Measurements from ENCODE around the gene HCN2. TPM values are rescaled to one million over a fixed set of nuclear protein-coding genes. Genes with fewer than 3 reads are reported as not detected.

HCN2 gene
- total and polyA plus RNA-seq, 9 of the 15 experiments (the other 6 are each of a cell fraction or from before 2014, with no cell fraction given): 0.29 to 4.2 (median 0.82) TPM; not detected in 2

DNA sequence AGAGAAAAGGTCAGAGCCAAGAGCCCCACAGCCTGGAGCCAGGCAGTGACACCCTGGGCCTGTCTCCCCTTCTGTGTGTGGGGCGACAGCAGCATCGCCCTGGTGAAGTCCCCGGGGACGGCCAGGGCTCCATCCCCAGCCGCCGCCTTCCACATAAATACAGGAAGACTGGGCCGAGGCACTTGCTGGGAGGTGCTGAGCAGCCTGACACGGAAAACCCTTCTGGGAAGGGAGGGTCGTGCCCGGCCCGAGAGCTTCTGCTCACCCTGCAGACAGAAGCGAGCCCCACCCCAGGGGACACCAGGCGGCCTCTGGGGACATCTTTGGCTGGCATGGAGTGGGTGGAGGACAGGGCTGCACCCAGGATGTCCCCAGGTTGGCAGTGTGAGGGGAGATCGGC lies 55.1 kb downstream of the HCN2 start:
- WGBS (ENCODE audit: insufficient coverage, low coverage, missing lambda C conversion rate): 88% methylated on average over 10 of the region's 14 CpGs
- Histone ChIP-seq H3K9ac (ENCODE audit: insufficient read depth in 1 of 2, low read depth in 2 of 2, low read length in 2 of 2) (no peak overlapping the region), H3K27me3 (ENCODE audit: control insufficient read depth in 2 of 2, insufficient read depth in 2 of 2, low read length in 2 of 2) (no peaks in the 10 kb centered on the region), H2AFZ (ENCODE audit: low read depth, low read length) (no peak overlapping the region), H3K27ac (ENCODE audit: extremely low read depth, low read depth, low read length) (no peak overlapping the region), H4K20me1 (replicated peaks; ENCODE audit: control insufficient read depth, insufficient read depth, low read length) (no peaks in the 10 kb centered on the region), H3K4me1 (replicated peaks in 1 of 2; ENCODE audit: control insufficient read depth in 2 of 2, insufficient read depth in 2 of 2, low read length in 2 of 2) (peaks cover 0 to 48% of the 10 kb centered on the region in 2 experiments; a peak in 2 of 5 replicates), H3K36me3 (ENCODE audit: control insufficient read depth, insufficient read depth, low read length) (peaks cover 50% of the 10 kb centered on the region; the same call in 1 of the 3 replicates), H3K9me3 (replicated peaks; ENCODE audit: control insufficient read depth, insufficient read depth, low read depth, low read length) (no peaks in the 10 kb centered on the region), H3K9me1 (ENCODE audit: control insufficient read depth, insufficient read depth, low read length) (no peaks in the 10 kb centered on the region), H3K4me2 (ENCODE audit: insufficient read depth, low read length) (no peak overlapping the region), H3K4me3 (no peak overlapping the region), H3K79me2 (ENCODE audit: control insufficient read depth, insufficient read depth, low read length) (no peaks in the 10 kb centered on the region)
- CTCF ChIA-PET (ENCODE audit: low intra/inter-chr PET ratio): no interaction called here
- DNase-seq (ENCODE audit: extremely low read depth in 1 of 4, low spot score in 3 of 4): no peak
- BruUV-seq (replicated peaks): no TSS peak
- ATAC-seq: no peak
- TF ChIP-seq POLR2G (IDR thresholded peaks at IDR 0.05; ENCODE audit: low read depth, low read length) (peak; percentile 62), MIER1 (IDR thresholded peaks at IDR 0.05; ENCODE audit: low read depth) (no peak), RNF2 (IDR thresholded peaks at IDR 0.05) (no peak), RBM22 (IDR thresholded peaks at IDR 0.05; ENCODE audit: low read depth, low read length, poor library complexity, severe bottlenecking) (peak; percentile 28)
- TF ChIP-seq, protein P1, sequence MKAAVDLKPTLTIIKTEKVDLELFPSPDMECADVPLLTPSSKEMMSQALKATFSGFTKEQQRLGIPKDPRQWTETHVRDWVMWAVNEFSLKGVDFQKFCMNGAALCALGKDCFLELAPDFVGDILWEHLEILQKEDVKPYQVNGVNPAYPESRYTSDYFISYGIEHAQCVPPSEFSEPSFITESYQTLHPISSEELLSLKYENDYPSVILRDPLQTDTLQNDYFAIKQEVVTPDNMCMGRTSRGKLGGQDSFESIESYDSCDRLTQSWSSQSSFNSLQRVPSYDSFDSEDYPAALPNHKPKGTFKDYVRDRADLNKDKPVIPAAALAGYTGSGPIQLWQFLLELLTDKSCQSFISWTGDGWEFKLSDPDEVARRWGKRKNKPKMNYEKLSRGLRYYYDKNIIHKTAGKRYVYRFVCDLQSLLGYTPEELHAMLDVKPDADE (conservative IDR thresholded peaks at IDR 0.05; ENCODE audit: control insufficient read depth, low read depth, low read length): no peak
- no peak for FAIRE-seq
- intact Hi-C loops (cut with micrococcal nuclease) (no loop called here), in situ Hi-C loops (cut with MboI) (no loop called here)
- POLR2A ChIA-PET: no interaction called here
